MM.1S (cell line): Measurements from ENCODE around the gene SHC3.

Source experiments
- DNase-seq: peaks from one replicate; pipeline ENCODE4 v3.0.0-alpha.2; 2015
- H2AFZ ChIP-seq: fragments of 300-600 bp; sonication (generic); 2 replicates; pipeline ENCODE4 v1.6.0; 2016; ENCODE audit warnings: antibody characterized with exemption, low read length
- H3F3A ChIP-seq: fragments of 300-600 bp; sonication (generic); 2 replicates; pipeline ENCODE4 v1.6.1; 2016; ENCODE audit warnings: mild to moderate bottlenecking, antibody characterized with exemption, low read length, moderate library complexity, mixed read lengths; ENCODE audit not compliant: insufficient read depth
- H3K27ac ChIP-seq: fragments of 300-600 bp; sonication (generic); 2 replicates; pipeline ENCODE4 v1.5.1; 2016; ENCODE audit warnings: mild to moderate bottlenecking, low read length
- H3K27me3 ChIP-seq: fragments of 300-600 bp; sonication (generic); replicated peaks from 2 replicates; pipeline ENCODE4 v1.6.0; 2016; ENCODE audit warnings: low read length; ENCODE audit not compliant: insufficient read depth
- H3K36me3 ChIP-seq: fragments of 300-600 bp; sonication (generic); replicated peaks from 2 replicates; pipeline ENCODE4 v1.6.1; 2016; ENCODE audit warnings: mild to moderate bottlenecking, low read length, mixed read lengths; ENCODE audit not compliant: insufficient read depth
- H3K4me1 ChIP-seq: fragments of 300-600 bp; sonication (generic); 2 replicates; pipeline ENCODE4 v1.6.1; 2016; ENCODE audit warnings: low read length, mixed read lengths
- H3K4me2 ChIP-seq: fragments of 300-600 bp; sonication (generic); 2 replicates; pipeline ENCODE4 v1.6.0; 2016; ENCODE audit warnings: low read depth, low read length
- H3K4me3 ChIP-seq: fragments of 300-600 bp; sonication (generic); 2 replicates; pipeline ENCODE4 v1.5.1; 2016; ENCODE audit warnings: low read length, mixed read lengths
- H3K79me2 ChIP-seq: fragments of 300-600 bp; sonication (generic); 2 replicates; pipeline ENCODE4 v1.6.1; 2016; ENCODE audit warnings: mixed run types, low read length, mixed read lengths
- H3K9ac ChIP-seq: fragments of 300-600 bp; sonication (generic); 2 replicates; pipeline ENCODE4 v1.6.1; 2016; ENCODE audit warnings: low read length, mixed read lengths
- H3K9me2 ChIP-seq: fragments of 300-600 bp; sonication (generic); replicated peaks from 2 replicates; pipeline ENCODE4 v1.6.1; 2016; ENCODE audit warnings: mild to moderate bottlenecking, low read length, mixed read lengths; ENCODE audit not compliant: insufficient read depth
- H3K9me3 ChIP-seq: fragments of 300-600 bp; sonication (generic); replicated peaks from 2 replicates; pipeline ENCODE4 v1.6.1; 2016; ENCODE audit warnings: mild to moderate bottlenecking, low read length, mixed read lengths; ENCODE audit not compliant: insufficient read depth
- H4K20me1 ChIP-seq: fragments of 300-600 bp; sonication (generic); 2 replicates; pipeline ENCODE4 v1.6.1; 2016; ENCODE audit warnings: mild to moderate bottlenecking, low read length, moderate library complexity, mixed read lengths; ENCODE audit not compliant: insufficient read depth
- CTCF ChIP-seq: fragments of 300-600 bp; sonication (generic); IDR thresholded peaks from 2 replicates; pipeline ENCODE4 v1.5.1; 2016; ENCODE audit warnings: antibody characterized with exemption, low read length, mixed read lengths
- EZH2 ChIP-seq: fragments of 300-600 bp; sonication (generic); optimal IDR thresholded peaks from 2 replicates; pipeline ENCODE3; 2017; ENCODE audit warnings: low read depth, mild to moderate bottlenecking, antibody characterized with exemption, low read length, mixed read lengths
- EZH2phosphoT487 ChIP-seq: fragments of 300-600 bp; sonication (generic); IDR thresholded peaks from 2 replicates; pipeline ENCODE4 v1.6.1; 2018; ENCODE audit warnings: antibody characterized with exemption, low read length

Gene SHC3

GRCh38 chr9:89005323-89005722 is 173.3 kb downstream of the SHC3 start:
- H3K9me3 ChIP-seq, result no peaks in the 10 kb centered on the region
- no peak overlapping the region for H3K9ac ChIP-seq
- H3K27me3 ChIP-seq, result no peaks in the 10 kb centered on the region
- no peaks in the 10 kb centered on the region for H3K9me2 ChIP-seq
- H4K20me1 ChIP-seq, result no peaks in the 10 kb centered on the region
- no peak overlapping the region for H3K27ac ChIP-seq
- no peaks in the 10 kb centered on the region for H3K79me2 ChIP-seq
- no peak for TF ChIP-seq EZH2
- H3K4me3 ChIP-seq, result no peak overlapping the region
- H3K4me1 ChIP-seq, result no peaks in the 10 kb centered on the region
- no peaks in the 10 kb centered on the region for H3F3A ChIP-seq
- H3K4me2 ChIP-seq, result no peak overlapping the region
- H2AFZ ChIP-seq, result no peak overlapping the region
- no peaks in the 10 kb centered on the region for H3K36me3 ChIP-seq
- no peak for DNase-seq

GRCh38 chr9:89002987-89003386 is 175.6 kb downstream of the SHC3 start:
- no peaks in the 10 kb centered on the region for H3K4me1 ChIP-seq
- no peak overlapping the region for H2AFZ ChIP-seq
- H3K36me3 ChIP-seq, result no peaks in the 10 kb centered on the region
- H3K9ac ChIP-seq, result no peak overlapping the region
- no peak for DNase-seq
- no peaks in the 10 kb centered on the region for H3K27me3 ChIP-seq
- H3K79me2 ChIP-seq, result no peaks in the 10 kb centered on the region
- no peak overlapping the region for H3K27ac ChIP-seq
- no peak overlapping the region for H3K4me2 ChIP-seq
- no peaks in the 10 kb centered on the region for H4K20me1 ChIP-seq
- no peaks in the 10 kb centered on the region for H3K9me3 ChIP-seq
- no peaks in the 10 kb centered on the region for H3K9me2 ChIP-seq
- H3K4me3 ChIP-seq, result no peak overlapping the region
- no peaks in the 10 kb centered on the region for H3F3A ChIP-seq
- no peak for TF ChIP-seq EZH2
- no peak for TF ChIP-seq EZH2phosphoT487
- no peak for TF ChIP-seq CTCF

GRCh38 chr9:89001917-89002540 is 176.6 kb downstream of the SHC3 start:
- no peaks in the 10 kb centered on the region for H3K9me3 ChIP-seq
- no peaks in the 10 kb centered on the region for H4K20me1 ChIP-seq
- DNase-seq, result no peak
- no peak for TF ChIP-seq EZH2phosphoT487
- TF ChIP-seq CTCF, result no peak
- no peak for TF ChIP-seq EZH2
- H3K4me1 ChIP-seq, result no peaks in the 10 kb centered on the region
- H2AFZ ChIP-seq, result no peak overlapping the region
- H3K9me2 ChIP-seq, result no peaks in the 10 kb centered on the region
- no peaks in the 10 kb centered on the region for H3K27me3 ChIP-seq
- no peak overlapping the region for H3K4me2 ChIP-seq
- H3K36me3 ChIP-seq, result no peaks in the 10 kb centered on the region
- no peaks in the 10 kb centered on the region for H3K79me2 ChIP-seq
- H3K9ac ChIP-seq, result no peak overlapping the region
- H3K27ac ChIP-seq, result no peak overlapping the region
- no peaks in the 10 kb centered on the region for H3F3A ChIP-seq
- H3K4me3 ChIP-seq, result no peak overlapping the region

GRCh38 chr9:89000973-89001916 is 177.4 kb downstream of the SHC3 start:
- no peaks in the 10 kb centered on the region for H3K9me2 ChIP-seq
- no peaks in the 10 kb centered on the region for H4K20me1 ChIP-seq
- no peaks in the 10 kb centered on the region for H3K4me1 ChIP-seq
- no peaks in the 10 kb centered on the region for H3K36me3 ChIP-seq
- TF ChIP-seq EZH2 (no peak), CTCF (peak; percentile 79)
- peak overlapping the region; percentile 69 for H3K4me2 ChIP-seq
- DNase-seq, result peak; percentile 81
- no peaks in the 10 kb centered on the region for H3K27me3 ChIP-seq
- H2AFZ ChIP-seq, result peak overlapping the region; percentile 62
- H3K4me3 ChIP-seq, result peak overlapping the region; percentile 23; the same call in 1 of the 2 replicates
- H3F3A ChIP-seq, result no peaks in the 10 kb centered on the region
- H3K79me2 ChIP-seq, result no peaks in the 10 kb centered on the region
- H3K9ac ChIP-seq, result no peak overlapping the region
- no peak overlapping the region for H3K27ac ChIP-seq
- H3K9me3 ChIP-seq, result no peaks in the 10 kb centered on the region
